Suprapubic skin (tissue), 4 donors: ENCODE results near the gene HCRT.

Experiments used
- EP300 ChIP-seq: sonication (generic); formaldehyde crosslinking; IDR thresholded peaks from one replicate; pipeline ENCODE4 v1.6.1; 2017; ENCODE audit warnings: antibody characterized with exemption
- POLR2A ChIP-seq, 2 donors: fragments of 450-650 bp; IDR thresholded peaks; one replicate each; pipeline ENCODE4 v1.6.1; 2017; ENCODE audit warnings: antibody characterized with exemption in 2 of 2, mild to moderate bottlenecking in 2 of 2, moderate library complexity in 2 of 2
- POLR2AphosphoS5 ChIP-seq, 3 donors: sonication (generic); formaldehyde crosslinking; IDR thresholded peaks; one replicate each; pipeline ENCODE4 v1.6.1; 2017; ENCODE audit warnings: antibody characterized with exemption in 3 of 3
- TF ChIP-seq, protein P1 (sequence below), 2 donors: fragments of 200-600 bp in 1 of 2; fragments of 450-650 bp in 1 of 2; sonication (generic) in 1 of 2; IDR thresholded peaks; one replicate each; pipeline ENCODE4 v1.5.1; 2016 to 2019; ENCODE audit warnings: antibody characterized with exemption in 2 of 2, mild to moderate bottlenecking in 1 of 2, moderate library complexity in 1 of 2

DNA sequence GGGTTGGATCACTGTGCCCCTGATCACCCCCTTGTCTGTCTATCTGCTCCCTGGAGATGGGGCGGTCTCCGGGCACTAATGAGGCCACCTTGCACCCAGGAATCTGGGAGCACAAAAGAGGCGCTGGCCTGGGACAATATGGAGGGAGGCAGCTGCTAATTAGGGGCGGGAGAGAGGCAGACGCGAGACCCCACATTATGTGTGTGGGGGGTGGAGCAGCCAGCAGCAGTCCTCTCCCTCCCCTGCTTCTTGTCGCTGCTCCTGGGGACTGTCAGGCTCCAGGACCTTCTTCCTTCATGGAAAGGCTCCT, 324 bp upstream of the HCRT start:
- TF ChIP-seq, protein P1, sequence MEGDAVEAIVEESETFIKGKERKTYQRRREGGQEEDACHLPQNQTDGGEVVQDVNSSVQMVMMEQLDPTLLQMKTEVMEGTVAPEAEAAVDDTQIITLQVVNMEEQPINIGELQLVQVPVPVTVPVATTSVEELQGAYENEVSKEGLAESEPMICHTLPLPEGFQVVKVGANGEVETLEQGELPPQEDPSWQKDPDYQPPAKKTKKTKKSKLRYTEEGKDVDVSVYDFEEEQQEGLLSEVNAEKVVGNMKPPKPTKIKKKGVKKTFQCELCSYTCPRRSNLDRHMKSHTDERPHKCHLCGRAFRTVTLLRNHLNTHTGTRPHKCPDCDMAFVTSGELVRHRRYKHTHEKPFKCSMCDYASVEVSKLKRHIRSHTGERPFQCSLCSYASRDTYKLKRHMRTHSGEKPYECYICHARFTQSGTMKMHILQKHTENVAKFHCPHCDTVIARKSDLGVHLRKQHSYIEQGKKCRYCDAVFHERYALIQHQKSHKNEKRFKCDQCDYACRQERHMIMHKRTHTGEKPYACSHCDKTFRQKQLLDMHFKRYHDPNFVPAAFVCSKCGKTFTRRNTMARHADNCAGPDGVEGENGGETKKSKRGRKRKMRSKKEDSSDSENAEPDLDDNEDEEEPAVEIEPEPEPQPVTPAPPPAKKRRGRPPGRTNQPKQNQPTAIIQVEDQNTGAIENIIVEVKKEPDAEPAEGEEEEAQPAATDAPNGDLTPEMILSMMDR (IDR thresholded peaks at IDR 0.05): no peak
- no peak for TF ChIP-seq POLR2A (IDR thresholded peaks at IDR 0.05)
- no peak for TF ChIP-seq POLR2AphosphoS5 (IDR thresholded peaks at IDR 0.05)
- no peak for TF ChIP-seq EP300
